HG03175 (cell line): ENCODE measurements around the gene MRPS18A.
"Not testable (repeated sequence)": the region's sequence is repeated elsewhere in the genome, so short reads cannot be mapped to it uniquely, and the experiment has no call there.

Source experiments
- ATAC-seq: cut with Tn5 transposase; IDR thresholded peaks from one replicate; pipeline ENCODE4 v1.9.1; 2021; ENCODE audit warnings: mild to moderate bottlenecking, moderate library complexity; ENCODE audit not compliant: unreplicated experiment

Gene MRPS18A

DNA sequence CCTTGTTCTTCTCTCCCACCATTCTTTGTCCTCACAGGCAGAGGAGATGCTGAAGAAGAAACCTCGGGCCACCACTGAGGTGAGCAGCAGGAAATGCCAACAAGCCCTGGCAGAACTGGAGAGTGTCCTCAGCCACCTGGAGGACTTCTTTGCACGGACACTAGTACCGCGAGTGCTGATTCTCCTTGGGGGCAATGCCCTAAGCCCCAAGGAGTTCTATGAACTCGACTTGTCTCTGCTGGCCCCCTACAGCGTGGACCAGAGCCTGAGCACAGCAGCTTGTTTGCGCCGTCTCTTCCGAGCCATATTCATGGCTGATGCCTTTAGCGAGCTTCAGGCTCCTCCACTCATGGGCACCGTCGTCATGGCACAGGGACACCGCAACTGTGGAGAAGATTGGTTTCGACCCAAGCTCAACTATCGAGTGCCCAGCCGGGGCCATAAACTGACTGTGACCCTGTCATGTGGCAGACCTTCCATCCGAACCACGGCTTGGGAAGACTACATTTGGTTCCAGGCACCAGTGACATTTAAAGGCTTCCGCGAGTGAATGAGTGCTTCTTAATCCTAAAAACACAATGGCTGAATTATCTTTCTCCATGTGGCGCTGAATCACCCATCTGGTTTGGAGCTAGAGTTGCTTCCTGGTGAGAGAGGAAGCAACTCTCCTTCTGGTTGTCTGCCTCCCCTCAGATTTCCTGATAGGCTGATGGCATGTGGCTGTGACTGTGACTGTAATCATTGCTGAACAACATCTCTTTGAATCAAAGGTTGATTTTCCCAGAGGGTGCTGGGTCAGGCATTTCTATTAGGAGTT lies 47.4 kb downstream of the MRPS18A start:
- no peak for ATAC-seq

DNA sequence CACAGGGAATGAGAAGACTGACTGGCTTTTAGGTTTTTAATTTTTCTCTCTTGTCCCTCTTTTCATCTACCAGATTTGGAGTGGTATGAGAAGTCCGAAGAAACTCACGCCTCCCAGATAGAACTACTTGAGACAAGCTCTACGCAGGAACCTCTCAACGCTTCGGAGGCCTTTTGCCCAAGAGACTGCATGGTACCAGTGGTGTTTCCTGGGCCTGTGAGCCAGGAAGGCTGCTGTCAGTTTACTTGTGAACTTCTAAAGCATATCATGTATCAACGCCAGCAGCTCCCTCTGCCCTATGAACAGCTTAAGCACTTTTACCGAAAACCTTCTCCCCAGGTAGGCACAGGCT lies 51.3 kb downstream of the MRPS18A start:
- ATAC-seq = peak; percentile 6

DNA sequence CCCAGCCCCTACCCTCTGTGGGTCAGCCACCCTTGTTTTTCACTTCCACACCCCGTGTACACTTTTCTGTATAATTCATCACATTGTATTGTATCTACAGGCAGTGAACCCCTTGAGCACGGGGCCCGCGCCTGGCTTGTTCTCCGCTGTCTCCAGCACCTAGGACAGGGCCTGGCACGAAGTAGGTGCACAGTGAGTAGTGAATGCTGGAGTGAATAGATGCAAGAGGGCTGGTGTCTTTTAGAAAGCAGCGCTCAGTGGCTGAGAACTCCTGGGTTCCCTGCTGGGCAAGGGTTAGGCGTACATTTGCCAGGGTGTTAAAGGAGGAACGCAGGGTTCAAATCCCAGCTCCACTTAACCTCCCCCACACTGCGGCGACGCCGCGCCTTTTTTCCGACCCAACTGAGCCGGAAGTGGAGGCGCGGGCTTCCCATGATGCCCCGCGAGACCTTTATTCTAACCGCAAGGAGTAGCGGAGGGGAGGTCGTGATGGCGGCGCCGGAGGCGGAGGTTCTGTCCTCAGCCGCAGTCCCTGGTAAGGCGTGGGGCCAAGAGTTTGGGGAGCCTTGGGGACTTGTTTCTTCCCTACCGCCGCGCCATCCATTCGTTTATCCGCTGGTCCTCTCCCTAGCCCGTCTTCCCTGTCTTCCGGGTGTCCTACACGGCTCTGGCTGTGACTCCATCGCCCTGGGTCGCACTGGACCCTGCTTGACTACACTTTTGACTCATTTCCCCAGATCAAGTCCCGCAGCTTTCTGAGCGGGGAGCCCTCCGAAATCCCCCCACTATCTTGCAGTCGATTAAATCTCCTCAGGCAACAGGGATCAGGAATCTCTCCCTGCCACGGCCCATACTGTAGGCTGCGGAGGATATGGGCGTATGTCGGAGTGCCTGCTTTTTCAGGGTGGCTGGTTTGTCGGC lies 51.9 kb downstream of the MRPS18A start, which contains the start of gene MAD2L1BP:
TSS of gene MAD2L1BP (plus strand) at position 454 of the 921 bp plus-strand sequence. CDS start at position 490, 36 bp downstream.
- ATAC-seq = peak; percentile 85

DNA sequence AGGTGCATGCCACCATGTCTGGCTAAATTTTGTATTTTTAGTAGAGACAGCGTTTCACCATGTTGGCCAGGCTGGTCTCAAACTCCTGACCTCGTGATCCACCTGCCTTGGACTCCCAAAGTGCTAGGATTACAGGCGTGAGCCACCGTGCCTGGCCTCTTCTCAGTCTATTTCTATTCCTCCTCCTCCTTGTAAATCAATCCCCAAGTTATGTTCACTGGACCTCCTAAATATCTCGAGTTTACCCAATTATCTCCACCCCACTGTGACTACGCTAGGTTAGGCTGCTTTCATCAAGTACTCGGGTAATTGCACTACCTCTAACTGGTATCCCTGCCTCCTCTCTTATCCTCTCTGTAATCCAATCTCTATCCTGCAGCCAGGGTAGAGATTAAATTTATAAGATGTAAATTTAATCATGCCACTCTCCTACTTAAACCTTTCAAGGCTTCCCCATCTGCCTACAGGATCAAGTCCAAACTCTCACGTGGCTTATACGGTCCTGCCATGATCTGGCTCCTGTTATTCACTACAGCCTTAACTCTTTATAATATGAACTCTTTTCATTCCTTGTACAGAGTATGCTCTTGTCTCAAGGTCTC lies 52.8 kb downstream of the MRPS18A start:
- no peak for ATAC-seq

DNA sequence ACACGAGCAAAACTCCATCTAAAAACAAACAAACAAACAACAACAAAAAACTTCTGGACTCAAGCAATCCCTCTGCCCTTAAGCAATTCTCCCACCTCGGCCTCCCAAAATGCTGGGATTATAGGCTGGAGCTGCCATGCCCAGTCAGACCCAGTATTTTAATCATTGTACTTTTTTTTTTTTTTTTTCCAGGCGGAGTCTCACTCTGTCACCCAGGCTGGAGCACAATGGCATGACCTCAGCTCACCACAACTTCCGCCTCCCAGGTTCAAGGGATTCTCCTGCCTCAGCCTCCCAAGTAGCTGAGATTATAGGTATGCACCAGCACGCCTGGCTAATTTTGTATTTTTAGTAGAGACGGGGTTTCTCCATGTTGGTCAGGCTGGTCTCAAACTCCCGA lies 54.6 kb downstream of the MRPS18A start:
- ATAC-seq = not testable (repeated sequence)

DNA sequence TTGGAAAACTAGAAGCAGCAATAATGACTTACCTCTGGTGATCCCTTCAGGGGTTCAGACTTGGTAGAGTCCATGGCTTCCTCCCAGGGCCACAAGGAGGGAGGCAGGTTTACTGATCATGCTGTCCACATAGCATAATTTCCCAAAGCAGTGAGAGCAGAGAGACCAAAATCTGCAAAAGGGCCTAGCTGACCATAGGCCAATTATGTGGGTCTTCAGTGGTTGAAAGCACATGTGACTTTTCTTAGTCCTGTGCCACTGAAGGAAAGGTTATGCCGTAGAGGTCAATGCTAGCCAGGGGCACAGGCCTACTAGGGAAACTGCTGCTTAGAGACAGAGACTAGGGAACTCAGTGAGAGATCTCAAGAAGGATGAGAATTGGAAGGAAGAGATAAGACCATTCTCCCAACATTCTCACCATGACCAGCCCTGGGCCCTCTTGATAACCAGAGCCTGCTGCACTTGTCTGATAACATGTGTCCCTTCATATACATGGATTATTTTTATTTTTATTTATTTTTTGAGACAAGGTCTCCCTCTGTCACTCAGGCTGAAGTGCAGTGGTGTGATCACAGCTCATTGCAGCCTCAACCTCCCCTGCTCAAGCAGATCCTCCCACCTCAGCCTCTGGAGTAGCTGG lies 56.5 kb downstream of the MRPS18A start:
- no peak for ATAC-seq

DNA sequence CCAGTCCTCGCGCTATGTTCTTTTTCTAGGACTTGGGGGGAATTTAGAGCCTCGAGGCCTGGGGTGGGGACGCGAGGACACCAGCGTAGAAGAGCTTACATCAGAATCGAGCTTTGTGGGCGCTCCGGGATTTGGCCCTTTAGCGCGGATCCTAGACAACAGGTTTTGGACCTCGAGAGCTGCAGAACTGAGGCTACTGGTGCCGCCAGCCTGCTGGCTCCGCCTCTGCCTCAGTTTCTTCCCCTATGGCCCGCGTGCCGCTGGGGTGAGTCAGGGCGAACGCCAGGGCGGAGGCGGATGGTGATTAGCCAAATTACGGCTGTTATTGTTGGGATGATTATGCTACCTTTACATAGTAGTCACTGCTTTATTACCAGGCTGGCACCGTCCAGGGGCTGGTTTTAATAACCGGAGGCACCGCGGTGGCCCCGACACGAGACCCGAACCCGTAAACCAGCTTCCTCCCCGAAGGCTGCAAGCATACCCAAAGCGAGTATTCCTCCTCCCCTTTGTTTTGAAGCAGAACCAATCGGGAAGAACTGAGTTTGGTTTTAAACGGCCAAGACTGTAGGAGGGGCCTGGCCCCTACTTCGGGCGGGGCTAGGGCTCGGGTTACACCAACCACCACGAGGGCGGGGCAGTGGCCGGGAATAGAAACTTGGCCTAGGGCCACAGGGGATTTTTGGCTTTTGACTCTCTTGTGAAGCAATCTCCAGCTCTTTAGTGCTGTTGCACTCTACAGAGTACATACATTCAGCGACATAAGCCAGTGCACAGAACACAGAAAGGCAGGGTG lies 57.9 kb downstream of the MRPS18A start:
- peak; percentile 67 for ATAC-seq

DNA sequence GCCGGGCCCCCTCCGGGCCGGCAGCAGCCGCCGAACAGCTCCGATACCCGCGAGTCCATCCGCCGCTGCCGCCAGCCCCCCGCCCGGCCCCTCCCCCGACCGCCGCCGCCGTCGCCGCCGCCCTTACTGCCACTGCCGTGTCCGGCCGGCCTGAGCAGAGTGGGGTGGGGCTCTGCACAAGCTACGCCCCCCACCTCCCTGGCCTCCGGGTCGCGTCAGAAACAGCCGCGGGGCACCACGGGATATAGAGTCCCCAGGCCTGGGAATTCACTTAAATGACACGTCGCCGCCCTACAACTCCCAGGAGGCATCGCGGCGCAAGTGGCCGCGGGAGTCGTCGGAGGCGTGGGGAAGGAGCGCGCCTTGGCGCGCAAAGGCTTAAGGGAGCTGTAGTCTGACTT lies 58.5 kb downstream of the MRPS18A start, which contains the start of gene GTPBP2:
TSS of gene GTPBP2 (minus strand) at position 161 of the 401 bp plus-strand sequence. CDS start at position 59, 102 bp downstream.
- ATAC-seq = peak; percentile 86

DNA sequence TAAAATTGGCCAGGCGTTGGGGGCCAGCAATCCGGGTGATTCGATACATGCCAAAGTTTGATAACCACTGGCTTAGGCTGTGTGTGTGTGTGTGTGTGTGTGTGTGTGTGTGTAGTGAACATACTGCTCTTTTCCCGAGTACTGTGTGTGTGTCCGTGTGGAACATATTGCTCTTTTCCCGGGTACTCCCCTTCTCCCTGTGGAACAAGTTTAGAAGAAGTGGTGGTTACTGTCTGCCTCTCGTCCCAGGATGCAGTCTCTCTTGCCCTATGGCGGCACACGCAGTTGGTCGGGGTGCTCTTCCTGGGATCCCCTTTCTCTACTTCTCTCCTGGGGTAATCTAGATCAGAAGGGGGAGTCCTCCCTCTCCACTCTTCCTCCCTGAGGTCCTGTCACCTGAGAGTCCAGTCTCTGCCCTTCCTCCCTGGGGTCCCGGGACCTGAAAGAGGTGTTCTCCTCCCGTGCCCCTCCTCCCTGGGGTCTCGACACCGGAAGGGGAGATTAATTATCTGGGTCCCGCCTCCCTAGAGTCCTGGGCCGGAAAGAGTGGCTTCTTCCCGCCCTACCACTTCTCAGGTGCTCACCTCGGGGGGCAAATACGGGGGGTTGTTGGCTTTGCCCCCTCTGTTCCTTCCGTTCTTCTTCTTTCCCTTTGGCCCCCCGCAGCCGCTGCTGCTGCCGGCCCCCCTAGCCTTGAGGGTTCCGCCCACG lies 59.0 kb downstream of the MRPS18A start:
- ATAC-seq = peak; percentile 20

DNA sequence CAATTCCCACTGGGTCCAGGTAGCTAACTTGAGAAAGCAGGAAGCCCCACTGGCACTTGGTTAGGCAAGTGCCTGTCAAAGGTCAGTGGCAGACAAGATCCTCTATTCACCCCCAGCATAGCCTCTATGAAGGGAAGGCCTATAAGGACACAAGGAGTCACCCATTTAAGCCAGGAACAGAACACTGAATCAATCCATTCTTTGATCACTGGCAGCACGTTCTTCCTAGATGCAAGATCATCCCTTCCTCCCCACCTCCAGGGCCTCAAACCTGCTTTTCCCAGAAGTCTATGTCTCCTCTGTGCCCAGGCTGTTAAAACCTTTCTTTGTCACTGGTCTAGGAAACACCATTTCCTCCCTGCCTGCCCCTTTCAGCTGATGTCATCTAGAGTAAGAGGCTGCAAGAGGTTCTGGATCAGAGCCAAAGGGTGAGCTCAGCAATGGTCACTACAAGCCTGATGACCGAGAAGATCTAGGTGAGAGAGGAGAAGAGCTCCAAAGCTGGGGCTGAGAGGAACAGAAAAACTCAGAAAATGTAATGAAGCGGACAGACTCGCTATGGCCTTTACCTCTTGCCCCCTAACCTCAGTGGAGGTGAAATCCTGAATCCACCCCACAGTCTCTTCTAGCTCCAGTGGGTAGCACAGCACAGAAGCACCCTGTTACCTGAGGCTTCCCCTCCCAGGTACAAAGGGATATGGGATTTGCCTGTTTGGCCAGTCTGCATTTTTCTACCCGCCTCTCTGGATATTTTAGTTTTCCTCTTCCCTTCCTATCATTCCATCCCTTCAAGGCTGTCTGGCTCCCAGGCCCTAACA lies 60.4 kb downstream of the MRPS18A start:
- no peak for ATAC-seq

DNA sequence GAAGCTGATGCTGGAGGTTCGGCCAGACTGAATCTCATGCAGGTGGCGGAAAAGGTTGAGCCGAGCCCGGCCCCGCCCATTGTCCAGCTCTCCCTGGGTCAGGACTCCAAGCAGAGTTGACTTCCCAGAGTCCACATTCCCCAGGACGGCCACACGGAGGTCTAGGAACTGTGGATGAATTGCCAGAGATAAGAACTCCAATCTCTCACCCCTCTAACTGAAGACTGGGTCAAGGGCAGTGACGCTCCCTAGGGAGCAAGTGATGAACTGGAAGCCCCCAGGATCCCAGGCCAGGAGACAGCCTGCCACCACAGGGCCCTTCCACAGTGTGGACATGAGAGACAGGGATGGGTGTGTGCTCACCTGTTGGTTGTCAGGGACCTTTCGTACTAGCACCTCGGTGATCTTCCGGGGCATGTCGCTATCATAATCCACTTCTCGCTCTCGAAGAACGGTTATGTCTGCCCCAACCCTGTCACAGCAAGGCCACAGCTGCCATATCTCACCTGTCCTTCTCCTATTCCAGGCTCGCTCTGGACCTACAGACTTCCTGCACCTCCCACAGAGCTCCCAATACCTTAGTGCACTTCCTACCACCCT lies 62.1 kb downstream of the MRPS18A start:
- ATAC-seq = no peak

DNA sequence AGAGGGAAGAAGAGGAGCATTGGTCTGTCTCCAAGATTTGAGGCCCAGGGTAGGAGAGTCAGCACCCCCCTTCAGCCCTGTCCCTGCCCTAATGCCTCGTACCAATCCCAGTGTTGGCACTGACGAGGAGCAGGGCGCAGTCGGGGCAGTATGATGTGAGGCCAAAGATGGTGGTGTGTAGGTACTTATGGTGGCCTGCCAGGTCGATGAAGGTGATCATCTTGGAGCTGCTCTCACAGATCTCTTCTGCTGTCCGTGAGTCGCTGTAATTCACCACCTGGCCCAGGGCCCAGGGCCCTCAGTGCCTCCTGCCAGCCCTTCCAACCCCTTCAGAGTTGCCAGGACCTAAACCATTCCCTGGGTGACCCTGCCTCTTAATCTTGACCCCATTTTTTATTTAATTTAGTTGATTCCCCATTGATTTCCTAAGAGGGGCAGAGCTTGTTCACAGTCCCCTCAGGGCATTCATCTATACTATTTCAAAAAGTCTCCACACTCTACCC lies 62.8 kb downstream of the MRPS18A start:
- ATAC-seq = no peak

DNA sequence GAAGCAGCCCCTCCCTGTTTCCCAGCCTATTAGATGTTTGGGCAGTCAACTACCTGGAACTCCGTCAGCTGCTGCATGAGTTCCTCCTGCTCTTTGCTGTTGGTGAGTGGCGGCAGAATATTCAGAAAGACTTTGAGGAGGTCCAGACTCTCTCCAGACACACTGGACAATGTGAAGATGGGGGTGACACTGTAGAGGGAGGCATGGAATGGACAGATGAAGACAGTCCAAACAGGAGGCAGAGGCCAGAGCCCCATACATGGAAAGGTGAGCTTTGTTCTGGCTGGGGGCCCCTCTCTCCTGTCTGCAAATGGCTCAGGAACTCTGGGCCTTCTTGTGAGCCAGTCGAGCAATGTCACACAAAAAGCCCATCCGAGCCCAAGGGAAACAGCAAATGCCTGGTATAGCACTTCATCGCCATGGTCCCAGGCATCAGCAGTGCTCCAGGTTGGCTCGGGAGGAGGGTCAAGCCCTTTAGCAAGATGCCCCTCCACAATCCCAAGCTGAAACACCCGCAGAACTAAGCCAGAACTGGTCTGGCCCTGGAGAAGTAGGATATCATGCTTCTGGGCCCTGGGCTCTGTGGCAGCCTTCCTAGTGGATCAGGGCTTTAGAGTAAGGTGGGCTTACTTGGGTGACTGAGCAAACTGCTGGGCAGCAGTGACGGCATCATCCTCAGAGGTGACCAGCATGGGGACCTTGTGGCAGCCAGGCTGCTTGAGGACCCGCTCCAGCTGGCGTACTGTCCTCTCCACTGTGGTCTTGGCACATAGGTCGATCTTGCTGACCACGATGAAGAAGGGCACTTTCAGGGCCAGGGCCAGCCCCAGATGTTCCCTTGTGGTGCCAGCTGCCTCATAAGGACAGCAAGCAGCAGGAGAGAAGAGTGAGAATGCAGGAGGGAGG lies 63.5 kb downstream of the MRPS18A start:
- ATAC-seq = no peak

DNA sequence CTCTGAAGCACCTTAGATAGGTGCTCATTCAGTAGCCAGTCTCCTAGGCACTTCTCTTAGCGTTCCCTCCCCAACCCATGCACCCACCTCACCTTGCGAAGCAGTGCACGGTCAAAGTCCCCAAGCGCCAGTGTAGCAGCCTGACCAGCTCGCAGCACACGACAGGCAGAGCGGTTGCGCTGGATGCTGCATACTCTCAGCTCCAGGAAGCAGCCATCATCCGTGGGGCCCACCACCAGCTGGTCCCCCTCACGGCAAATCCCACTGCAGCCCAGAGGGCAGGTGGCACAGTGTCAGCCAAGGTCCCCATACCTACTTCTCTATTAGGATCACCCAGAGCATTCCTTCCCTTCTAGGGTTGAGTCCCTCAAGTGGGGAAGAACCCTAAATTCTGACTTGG lies 65.0 kb downstream of the MRPS18A start:
- no peak for ATAC-seq

DNA sequence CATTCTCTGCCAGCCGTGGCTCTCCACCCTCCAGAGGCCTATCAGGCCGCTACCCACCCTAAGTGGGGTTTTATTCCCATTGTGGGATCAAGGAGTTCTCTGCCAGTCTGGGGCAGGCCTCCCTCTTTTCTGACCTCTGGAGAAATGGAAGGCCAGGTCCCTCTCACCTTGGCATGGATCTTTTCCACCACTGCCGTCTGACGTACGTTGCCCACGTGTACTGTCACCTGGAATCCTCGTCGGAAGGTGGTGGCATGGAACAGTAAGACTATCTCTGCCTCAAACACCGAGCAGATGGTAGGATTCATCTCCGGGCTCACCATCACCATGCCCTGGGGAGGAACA lies 65.8 kb downstream of the MRPS18A start:
- no peak for ATAC-seq
